Amygdala (tissue), 56 donors: ENCODE results near the gene CAMTA1.
A peak's percentile ranks its signal among the peaks of the same experiment; 100 is the strongest.

ENCODE experiments used
- DNase-seq, 56 donors: peaks; one replicate each; lab custom pipeline; 2025; lab: John Stamatoyannopoulos, UW

Gene CAMTA1

GRCh38 chr1:7199077-7199779 is 414.0 kb downstream of the CAMTA1 start:
- DNase-seq, result no peak

GRCh38 chr1:7207875-7208646 is 422.8 kb downstream of the CAMTA1 start:
- peak in 20 of 56 donors; percentile 1 to 50 (median 16) for DNase-seq

DNA sequence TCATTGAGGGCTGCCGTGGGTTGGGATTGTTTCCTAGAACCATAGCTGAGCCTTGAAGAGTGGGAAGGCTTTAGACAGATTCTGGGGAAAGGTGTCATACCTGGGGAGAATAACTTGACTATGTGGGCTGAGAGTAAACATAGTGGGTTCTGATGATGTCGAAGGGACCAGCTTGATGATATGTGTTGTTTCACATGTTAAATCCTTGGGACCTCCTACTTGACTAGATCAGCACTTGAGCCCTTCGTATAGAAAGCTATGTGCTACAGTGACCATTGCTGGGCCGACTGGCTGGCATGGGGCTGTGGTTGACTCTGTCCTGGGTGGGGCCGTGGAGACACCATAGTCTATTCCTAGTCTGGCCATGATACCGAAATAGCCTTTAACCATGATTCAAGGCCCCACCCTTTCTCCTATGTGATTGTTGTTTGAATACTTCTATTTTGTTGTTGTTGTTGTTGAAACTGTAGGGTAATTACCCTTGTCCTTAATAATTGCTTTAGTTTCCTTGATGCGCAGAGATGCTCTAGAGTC is 423.5 kb downstream of the CAMTA1 start:
- no peak for DNase-seq

DNA sequence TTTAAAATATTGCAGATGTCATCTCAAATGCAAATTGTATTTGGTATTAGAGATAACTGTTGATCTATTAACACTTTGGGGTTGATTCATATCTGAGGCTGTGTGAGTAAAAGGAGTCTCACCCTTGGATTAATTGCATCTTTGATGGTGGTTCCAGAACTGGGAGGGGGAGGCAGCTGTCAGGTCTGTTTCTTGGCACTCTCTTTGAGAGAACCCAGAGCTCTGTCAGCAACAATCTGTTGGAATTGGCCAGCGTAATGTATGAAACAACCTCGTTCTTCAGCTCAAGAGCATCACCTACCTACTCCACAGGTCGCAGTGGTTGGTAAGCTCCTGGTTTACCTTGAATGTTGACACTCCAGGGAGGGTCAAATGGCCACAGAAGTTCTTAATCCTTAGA is 424.1 kb downstream of the CAMTA1 start:
- DNase-seq, result no peak

GRCh38 chr1:7218210-7218832 is 433.1 kb downstream of the CAMTA1 start:
- peak in 7 of 56 donors; percentile 1 to 67 (median 8) for DNase-seq

GRCh38 chr1:7219031-7219430 is 433.8 kb downstream of the CAMTA1 start:
- DNase-seq, result no peak

GRCh38 chr1:7220007-7220406 is 434.8 kb downstream of the CAMTA1 start:
- no peak for DNase-seq

- DNase-seq, result no peak
These were observed 435.5 kb downstream of the CAMTA1 start for GRCh38 chr1:7220712-7221252.

DNA sequence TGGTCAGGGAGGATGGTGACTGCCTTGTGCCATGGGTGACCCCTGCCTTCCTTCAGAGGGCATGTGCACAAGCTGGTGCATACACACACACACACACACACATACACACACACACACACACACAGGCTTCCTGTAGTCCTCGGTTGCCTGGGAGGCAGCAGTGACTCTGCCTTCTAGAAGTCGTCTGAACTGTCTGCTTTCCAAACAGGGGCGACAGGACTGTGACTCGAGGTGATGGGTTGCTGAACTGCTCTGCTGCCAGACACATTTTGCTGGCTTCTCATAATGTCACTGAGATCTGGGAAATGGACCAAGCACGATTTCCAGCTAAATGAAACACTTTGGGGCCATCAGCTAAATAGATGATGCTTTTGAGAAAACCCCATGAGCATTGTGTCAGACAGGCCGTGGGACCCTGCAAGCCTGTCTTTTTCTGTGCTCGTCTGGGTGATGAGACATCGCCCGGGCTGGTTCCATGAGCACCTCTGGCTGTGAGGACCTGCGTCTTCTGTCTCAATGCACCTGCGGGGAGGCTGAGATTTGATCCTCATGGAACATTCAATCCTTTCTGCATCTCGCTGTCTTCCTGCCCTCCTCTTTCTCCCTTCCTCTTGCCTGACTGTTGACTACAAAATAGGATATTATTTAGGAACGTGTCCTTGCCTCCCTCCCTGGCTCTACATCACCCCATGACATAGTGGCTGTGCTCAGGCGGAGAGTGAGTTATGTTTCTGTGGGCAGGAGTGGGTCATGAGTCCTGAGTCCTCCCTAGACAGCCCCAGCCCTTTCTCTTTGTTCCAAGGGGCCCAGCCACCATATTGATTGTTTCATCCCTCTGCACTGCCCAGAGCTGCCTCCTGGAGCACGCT is 436.8 kb downstream of the CAMTA1 start:
- no peak for DNase-seq

- no peak for DNase-seq
These were observed 437.4 kb downstream of the CAMTA1 start for GRCh38 chr1:7222695-7223015.

- DNase-seq, result no peak
These were observed 438.3 kb downstream of the CAMTA1 start for GRCh38 chr1:7223334-7224080.

- DNase-seq, result no peak
These were observed 438.9 kb downstream of the CAMTA1 start for GRCh38 chr1:7224081-7224534.

DNA sequence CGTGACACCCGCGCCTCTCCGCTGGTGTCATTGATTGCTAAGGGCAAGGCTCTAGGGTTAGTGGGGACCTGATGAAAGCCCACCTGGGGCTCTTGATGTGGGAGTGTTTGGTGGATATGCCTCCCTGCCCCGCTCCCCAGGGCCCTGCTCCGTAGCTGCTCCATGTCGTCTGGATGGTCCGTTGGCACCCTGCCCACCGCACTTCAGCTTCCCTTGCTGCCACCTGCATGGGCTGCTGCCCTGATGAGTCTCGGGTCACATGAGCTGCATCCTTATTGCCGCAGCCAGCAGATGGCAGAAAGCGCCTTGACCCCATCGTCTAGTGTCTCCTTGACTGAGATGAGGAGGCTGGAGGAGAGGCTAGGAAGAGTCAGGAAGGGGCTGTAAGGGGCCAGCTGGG is 439.4 kb downstream of the CAMTA1 start:
- no peak for DNase-seq

GRCh38 chr1:7225711-7226505 is 440.7 kb downstream of the CAMTA1 start:
- no peak for DNase-seq

DNA sequence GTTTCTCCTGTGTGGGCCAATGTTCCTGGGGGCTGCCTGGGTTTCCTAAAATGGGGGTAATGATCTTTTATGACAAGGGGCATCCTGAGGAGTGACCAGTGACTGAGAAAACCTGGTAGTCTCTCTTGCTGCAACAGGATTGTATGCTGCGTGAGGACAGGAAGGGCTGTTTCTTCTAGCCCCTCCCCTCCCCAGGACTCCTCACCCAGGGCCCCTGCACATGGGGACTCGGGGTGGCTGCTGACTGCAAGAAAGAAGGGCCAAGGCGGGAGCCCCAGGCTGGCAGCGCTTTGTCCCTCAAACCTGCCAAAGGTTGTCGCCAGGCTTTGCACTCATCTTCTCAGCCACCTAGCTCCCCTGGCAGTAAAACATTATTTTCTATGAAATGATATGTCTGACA is 442.4 kb downstream of the CAMTA1 start:
- no peak for DNase-seq

GRCh38 chr1:7228252-7228961 is 443.2 kb downstream of the CAMTA1 start:
- no peak for DNase-seq

DNA sequence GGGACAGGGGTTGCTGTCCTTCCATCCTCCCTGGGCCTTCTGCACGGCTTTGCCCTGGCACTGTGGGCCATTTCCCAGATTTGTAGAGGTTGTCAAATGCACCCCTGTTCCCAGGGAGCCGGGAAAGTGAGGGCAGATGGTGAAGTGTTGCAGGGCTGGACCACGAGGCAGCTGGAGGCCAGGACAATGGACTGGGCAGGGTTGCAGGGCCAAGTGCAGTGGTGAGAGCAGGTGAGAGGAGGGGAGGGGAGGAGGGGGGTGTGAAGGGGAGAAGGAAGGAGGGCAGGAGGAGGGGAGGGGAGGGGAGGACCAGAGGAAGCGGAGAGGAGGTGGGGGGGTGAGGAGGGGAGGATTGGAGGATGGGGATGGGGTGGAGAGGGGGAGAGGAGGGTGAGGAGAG is 443.9 kb downstream of the CAMTA1 start:
- DNase-seq, result no peak
